Esophagus muscularis mucosa (tissue), 4 donors: ENCODE results near the gene YPEL5.

Source experiments
- CTCF ChIP-seq, 3 experiments: fragments of 200-600 bp in 2 of 3; fragments of 450-650 bp in 1 of 3; sonication (generic) in 2 of 3; IDR thresholded peaks; one replicate each; pipeline ENCODE4 v1.5.1; 2017 to 2019; ENCODE audit warnings: antibody characterized with exemption in 3 of 3, mild to moderate bottlenecking in 2 of 3, moderate library complexity in 1 of 3
- EP300 ChIP-seq: sonication (generic); formaldehyde crosslinking; IDR thresholded peaks from one replicate; pipeline ENCODE4 v1.6.1; 2017; ENCODE audit warnings: antibody characterized with exemption
- POLR2A ChIP-seq: fragments of 450-650 bp; IDR thresholded peaks from one replicate; pipeline ENCODE4 v1.6.1; 2017; ENCODE audit warnings: antibody characterized with exemption, moderate library complexity, mild to moderate bottlenecking, low read depth
- POLR2AphosphoS5 ChIP-seq, 2 donors: sonication (generic); formaldehyde crosslinking; IDR thresholded peaks; one replicate each; pipeline ENCODE4 v1.6.1; 2017; ENCODE audit warnings: antibody characterized with exemption in 2 of 2

- TF ChIP-seq CTCF (IDR thresholded peaks at IDR 0.05) (no peak), POLR2A (no peak), EP300 (no peak), POLR2AphosphoS5 (IDR thresholded peaks at IDR 0.05) (no peak)
Measured at GRCh38 chr2:30150786-30151185, 4.0 kb downstream of the YPEL5 start.
